Right renal cortex interstitium (tissue), 3 donors: ENCODE results near the gene GBP7. TPM values are rescaled to one million over a fixed set of nuclear protein-coding genes. Genes with fewer than 3 reads are reported as not detected.
"Not testable (repeated sequence)": the region's sequence is repeated elsewhere in the genome, so short reads cannot be mapped to it uniquely, and the experiment has no call there.

Experiments used
- DNase-seq, 3 donors: peaks; one replicate each; pipeline ENCODE4 v3.0.0-alpha.2; 2013; ENCODE audit warnings: low read depth in 3 of 3, low spot score in 2 of 3
- polyA plus RNA-seq, 3 donors: library from polyadenylated mRNA; unstranded; fragments of 120-200 nt; gene quantifications; one replicate each; pipeline ENCODE4 v1.2.1, GENCODE V29; 2013; ENCODE audit not compliant: insufficient read length in 3 of 3

Gene GBP7
- under 1 TPM in 2 of 3 donors, not detected in 1; 0.14 to 0.18 TPM for polyA plus RNA-seq

- no peak for DNase-seq
These were observed at the start of gene GBP7 for GRCh38 chr1:89175601-89176256. Gene GBP7, minus strand, starts transcription at chr1:89176003. Its CDS starts 4,068 bp downstream, at chr1:89171935.

- no peak for DNase-seq
These were observed 45.5 kb upstream of the GBP7 start for GRCh38 chr1:89221341-89221740.

GRCh38 chr1:89219851-89220250, 44.0 kb upstream of the GBP7 start:
- DNase-seq = not testable (repeated sequence)

- not testable (repeated sequence) for DNase-seq
These were observed 43.1 kb upstream of the GBP7 start for GRCh38 chr1:89218941-89219340.

GRCh38 chr1:89213347-89213746, 37.5 kb upstream of the GBP7 start:
- DNase-seq = no peak

- no peak for DNase-seq
These were observed 35.3 kb upstream of the GBP7 start for GRCh38 chr1:89211035-89211634.

- DNase-seq = no peak
These were observed 30.6 kb upstream of the GBP7 start for GRCh38 chr1:89206373-89206772.

- DNase-seq = no peak
These were observed 27.4 kb upstream of the GBP7 start for GRCh38 chr1:89203166-89203565.

- DNase-seq = no peak
These were observed 25.4 kb upstream of the GBP7 start for GRCh38 chr1:89201106-89201794.

GRCh38 chr1:89200663-89201062, 24.9 kb upstream of the GBP7 start:
- DNase-seq = no peak

- no peak for DNase-seq
These were observed 23.8 kb upstream of the GBP7 start for GRCh38 chr1:89199525-89200031.

GRCh38 chr1:89198491-89199072, 22.8 kb upstream of the GBP7 start, which contains the start of gene GBP4:
Gene GBP4, minus strand, starts transcription at chr1:89198942. Its CDS starts 108 bp downstream, at chr1:89198834.
- no peak for DNase-seq

GRCh38 chr1:89198081-89198480, 22.3 kb upstream of the GBP7 start:
- DNase-seq = no peak

- DNase-seq = no peak
These were observed 19.7 kb upstream of the GBP7 start for GRCh38 chr1:89195476-89195875.

- no peak for DNase-seq
These were observed 15.5 kb upstream of the GBP7 start for GRCh38 chr1:89191314-89191713.

- DNase-seq = no peak
These were observed 14.2 kb upstream of the GBP7 start for GRCh38 chr1:89190017-89190416.

- no peak for DNase-seq
These were observed 3.5 kb upstream of the GBP7 start for GRCh38 chr1:89179343-89179742.

- DNase-seq = no peak
These were observed 1.2 kb upstream of the GBP7 start for GRCh38 chr1:89176971-89177370.

- no peak for DNase-seq
These were observed 1.3 kb downstream of the GBP7 start for GRCh38 chr1:89174491-89174890.

GRCh38 chr1:89172468-89173143, 3.2 kb downstream of the GBP7 start:
- no peak for DNase-seq

GRCh38 chr1:89171067-89171438, 4.8 kb downstream of the GBP7 start:
- no peak for DNase-seq
